H1 (cell line): ENCODE results near the gene MAP7. TPM values are rescaled to one million over a fixed set of nuclear protein-coding genes. Genes with fewer than 3 reads are reported as not detected.

Source experiments
- CTCF ChIA-PET: fragments of 300-600 bp; sonication (Branson Sonifier 250); formaldehyde crosslinking; loops from one replicate; lab custom pipeline; 2021; ENCODE audit not compliant: partially characterized antibody; lab: Charles Lee
- POLR2A ChIA-PET: fragments of 300-600 bp; sonication (Branson Sonifier 250); formaldehyde crosslinking; loops from one replicate; lab custom pipeline; 2021; ENCODE audit warnings: inconsistent platforms; ENCODE audit not compliant: partially characterized antibody; lab: Charles Lee
- DNase-seq, 2 experiments: peaks; one replicate each; pipeline versions ENCODE4 v3.0.0 to v3.0.0-alpha.2; 2010 to 2022; ENCODE audit warnings: low spot score in 2 of 2, low read depth in 1 of 2, mixed read lengths in 1 of 2
- FAIRE-seq: peaks from 2 replicates; lab custom pipeline; 2011; peaks lifted over from hg19 to GRCh38; lab: Jason Lieb, UNC
- H2AFZ ChIP-seq: 2 replicates; pipeline ENCODE4 v1.8.1; 2012; ENCODE audit warnings: low read length, inconsistent platforms
- H2AK5ac ChIP-seq: 2 replicates; pipeline ENCODE4 v1.6.1; 2013; ENCODE audit warnings: low read depth, low read length
- H2BK120ac ChIP-seq: replicated peaks from 2 replicates; pipeline ENCODE3; 2013; ENCODE audit warnings: low read depth, low read length, inconsistent platforms
- H2BK12ac ChIP-seq: 2 replicates; pipeline ENCODE4 v1.6.1; 2013; ENCODE audit warnings: low read depth, low read length
- H2BK15ac ChIP-seq: 2 replicates; pipeline ENCODE4 v1.6.1; 2013; ENCODE audit warnings: low read length
- H2BK20ac ChIP-seq: 2 replicates; pipeline ENCODE4 v1.6.1; 2013; ENCODE audit warnings: low read length
- H2BK5ac ChIP-seq: 2 replicates; pipeline ENCODE4 v1.6.1; 2013; ENCODE audit warnings: low read depth, low read length
- H3K14ac ChIP-seq: 2 replicates; pipeline ENCODE4 v1.6.1; 2013; ENCODE audit warnings: inconsistent platforms; ENCODE audit not compliant: insufficient read length
- H3K18ac ChIP-seq: 2 replicates; pipeline ENCODE4 v1.6.1; 2013; ENCODE audit warnings: low read length; ENCODE audit errors: extremely low read depth
- H3K23ac ChIP-seq: 2 replicates; pipeline ENCODE4 v1.6.1; 2013; ENCODE audit warnings: inconsistent platforms; ENCODE audit not compliant: insufficient read length
- H3K23me2 ChIP-seq: 2 replicates; pipeline ENCODE4 v1.6.1; 2013; ENCODE audit warnings: low read depth, low read length
- H3K27ac ChIP-seq: 2 replicates; pipeline ENCODE4 v1.6.1; 2011; ENCODE audit warnings: low read depth, low read length, inconsistent platforms
- H3K27me3 ChIP-seq, 4 experiments: replicated peaks in 1 of 4; 1 replicate in 1 of 4; 2 replicates in 3 of 4; pipeline versions ENCODE4 v1.6.1 to v1.8.1; 2011 to 2013; ENCODE audit warnings: low read length in 3 of 4, mild to moderate bottlenecking in 3 of 4, inconsistent platforms in 2 of 4, mixed read lengths in 2 of 4, moderate library complexity in 1 of 4; ENCODE audit not compliant: control insufficient read depth in 3 of 4, insufficient read depth in 3 of 4; ENCODE audit errors: extremely low read depth in 1 of 4
- H3K36me3 ChIP-seq, 4 experiments: 2 replicates each; pipeline versions ENCODE4 v1.6.1 to v1.8.1; 2011 to 2013; ENCODE audit warnings: mild to moderate bottlenecking in 4 of 4, low read length in 3 of 4, moderate library complexity in 2 of 4, control low read depth in 1 of 4, inconsistent platforms in 1 of 4; ENCODE audit not compliant: insufficient read depth in 4 of 4, control insufficient read depth in 2 of 4
- H3K4ac ChIP-seq: replicated peaks from 2 replicates; pipeline ENCODE3; 2013; ENCODE audit warnings: low read length, low read depth, mixed read lengths, inconsistent platforms; ENCODE audit not compliant: insufficient read length
- H3K4me1 ChIP-seq, 4 experiments: replicated peaks in 1 of 4; 1 replicate in 1 of 4; 2 replicates in 3 of 4; pipeline versions ENCODE4 v1.6.1 to v1.8.1; 2011 to 2013; ENCODE audit warnings: low read length in 3 of 4, inconsistent platforms in 2 of 4, mixed read lengths in 1 of 4; ENCODE audit not compliant: insufficient read depth in 4 of 4, control insufficient read depth in 3 of 4
- H3K4me2 ChIP-seq, 2 experiments: 2 replicates each; pipeline versions ENCODE4 v1.6.1 to v1.8.1; 2011 to 2013; ENCODE audit warnings: low read depth in 2 of 2, low read length in 2 of 2, control low read depth in 1 of 2, inconsistent platforms in 1 of 2, mild to moderate bottlenecking in 1 of 2; ENCODE audit not compliant: insufficient read depth in 1 of 2
- H3K4me3 ChIP-seq, 4 experiments: fragments of 200-600, 300-600 bp in 1 of 4; sonication (generic), shearing (Covaris generic), sonication (Bioruptor Twin) in 1 of 4; 2 replicates each; pipeline versions ENCODE4 v1.5.1 to v1.8.1; 2011 to 2016; ENCODE audit warnings: low read length in 4 of 4, low read depth in 3 of 4, control low read depth in 2 of 4, inconsistent platforms in 2 of 4, mild to moderate bottlenecking in 2 of 4, mixed read lengths in 1 of 4, moderate library complexity in 1 of 4; ENCODE audit not compliant: insufficient read depth in 2 of 4; ENCODE audit errors: extremely low read depth in 1 of 4
- H3K56ac ChIP-seq: replicated peaks from 2 replicates; pipeline ENCODE3; 2013; ENCODE audit warnings: low read depth, mild to moderate bottlenecking, mixed read lengths, low read length, inconsistent platforms; ENCODE audit not compliant: insufficient read length
- H3K79me1 ChIP-seq: 2 replicates; pipeline ENCODE4 v1.6.1; 2013; ENCODE audit warnings: low read depth, low read length, control low read depth
- H3K79me2 ChIP-seq, 2 experiments: 2 replicates each; pipeline versions ENCODE4 v1.6.1 to v1.8.1; 2012 to 2013; ENCODE audit warnings: low read length in 2 of 2, mild to moderate bottlenecking in 2 of 2, inconsistent platforms in 1 of 2; ENCODE audit not compliant: insufficient read depth in 2 of 2, control insufficient read depth in 1 of 2
- H3K9ac ChIP-seq, 4 experiments: replicated peaks in 1 of 4; 1 replicate in 1 of 4; 2 replicates in 3 of 4; pipeline versions ENCODE4 v1.6.1 to v1.8.1; 2011 to 2013; ENCODE audit warnings: low read depth in 3 of 4, low read length in 3 of 4, control low read depth in 2 of 4, mild to moderate bottlenecking in 2 of 4, moderate library complexity in 2 of 4, inconsistent platforms in 1 of 4; ENCODE audit errors: extremely low read depth in 1 of 4
- H3K9me3 ChIP-seq, 2 experiments: 2 replicates each; pipeline versions ENCODE4 v1.6.1 to v1.8.1; 2012 to 2013; ENCODE audit warnings: mild to moderate bottlenecking in 2 of 2, moderate library complexity in 2 of 2, control low read depth in 1 of 2, inconsistent platforms in 1 of 2, low read depth in 1 of 2, low read length in 1 of 2, mixed read lengths in 1 of 2; ENCODE audit not compliant: insufficient read depth in 2 of 2
- H4K20me1 ChIP-seq, 2 experiments: replicated peaks in 1 of 2; 2 replicates each; pipeline versions ENCODE3 to v1.8.1; 2011 to 2013; ENCODE audit warnings: inconsistent platforms in 2 of 2, low read length in 2 of 2, mild to moderate bottlenecking in 1 of 2; ENCODE audit not compliant: insufficient read depth in 2 of 2, control insufficient read depth in 1 of 2
- H4K5ac ChIP-seq: 2 replicates; pipeline ENCODE4 v1.6.1; 2013; ENCODE audit warnings: low read length, low read depth, mixed read lengths, inconsistent platforms; ENCODE audit not compliant: insufficient read length
- H4K8ac ChIP-seq: 2 replicates; pipeline ENCODE4 v1.8.0; 2013; ENCODE audit warnings: mild to moderate bottlenecking, moderate library complexity, low read length, inconsistent platforms; ENCODE audit not compliant: insufficient read depth; ENCODE audit errors: extremely low read depth
- H4K91ac ChIP-seq: replicated peaks from 2 replicates; pipeline ENCODE3; 2013; ENCODE audit warnings: low read length, mixed read lengths, inconsistent platforms; ENCODE audit not compliant: insufficient read length
- RBBP5 ChIP-seq: IDR thresholded peaks from 2 replicates; pipeline ENCODE4 v1.7.1; 2012; ENCODE audit warnings: low read depth, mild to moderate bottlenecking, inconsistent platforms, low read length, moderate library complexity, borderline replicate concordance
- whole genome bisulfite sequencing, 2 experiments: shearing (Covaris generic) in 1 of 2; methylation state at CpG; one replicate each; pipeline versions ENCODE4 v1.1.6 to v1.1.7; 2013 to 2015; ENCODE audit warnings: low lambda C conversion rate in 2 of 2, mixed read lengths in 2 of 2, inconsistent platforms in 1 of 2, low coverage in 1 of 2, missing lambda C conversion rate in 1 of 2; ENCODE audit not compliant: insufficient replicate concordance in 2 of 2, insufficient coverage in 1 of 2, insufficient read length in 1 of 2; ENCODE audit errors: extremely low coverage in 1 of 2, missing lambda C conversion rate in 1 of 2; 5-methylcytosine and 5-hydroxymethylcytosine counted together
- polyA plus RNA-seq, 7 experiments: library from polyadenylated mRNA; depleted of rRNA in 3 of 7; stranded (reverse) in 5 of 7; unstranded in 2 of 7; fragments of >200 nt in 5 of 7; fragments of 200-250 nt in 2 of 7; gene quantifications; 1 replicate in 5 of 7; 2 replicates in 1 of 7; 4 replicates in 1 of 7; pipeline versions ENCODE4 v1.2.1 to v1.2.3, GENCODE V29; 2011 to 2013; ENCODE audit warnings: missing spikeins in 2 of 7, mixed read lengths in 2 of 7
- total RNA-seq: library from RNA; stranded (reverse); fragmentation: NEBNext Ultra II Directional; extraction: Animal tissue kit (Norgen Biotek cat#: 25700); gene quantifications from 2 replicates; pipeline ENCODE4 v1.2.1, GENCODE V29; 2021
- TF ChIP-seq, protein P1 (sequence below): IDR thresholded peaks from 2 replicates; pipeline ENCODE4 v1.6.1; 2012; ENCODE audit warnings: inconsistent platforms

The MAP7 gene
- total and polyA plus RNA-seq, 2 of the 8 experiments (the other 6 are each of a cell fraction or from before 2014, with no cell fraction given), result 13.5 to 66.9 TPM

DNA sequence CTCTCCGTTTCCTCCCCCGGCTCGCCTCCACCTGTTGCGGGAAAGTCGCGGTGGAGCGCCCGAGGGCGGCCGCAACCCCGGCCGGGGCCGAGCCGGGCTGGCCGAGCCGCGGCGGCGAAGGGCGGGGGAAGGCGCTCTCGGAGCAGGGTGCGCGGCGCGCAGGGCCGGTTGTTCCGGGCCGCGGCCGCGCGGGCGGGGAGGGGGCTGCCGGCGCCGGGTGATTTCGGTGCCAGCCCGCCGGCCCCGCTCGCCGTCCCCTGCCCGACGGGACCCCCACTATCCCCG is 235 bp downstream of the MAP7 start:
- peak; percentile 94; the same call in 1 of the 2 replicates for TF ChIP-seq RBBP5
- TF ChIP-seq, protein P1, sequence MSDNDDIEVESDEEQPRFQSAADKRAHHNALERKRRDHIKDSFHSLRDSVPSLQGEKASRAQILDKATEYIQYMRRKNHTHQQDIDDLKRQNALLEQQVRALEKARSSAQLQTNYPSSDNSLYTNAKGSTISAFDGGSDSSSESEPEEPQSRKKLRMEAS, result no peak
- TF ChIP-seq, all 59 proteins: peak for 1
- Histone ChIP-seq H3K4ac (no peak overlapping the region), H2BK120ac (no peak overlapping the region), H2BK20ac (no peak overlapping the region), H4K8ac (peak overlapping the region; percentile 69; the same call in 1 of the 2 replicates), H2BK5ac (no peak overlapping the region; the same call in 1 of the 2 replicates), H2BK12ac (no peak overlapping the region), H3K27ac (peak overlapping the region; percentile 68; the same call in 1 of the 2 replicates), H3K4me1 (peaks cover 0 to 13% (median 2%) of the 10 kb centered on the region in 4 experiments; a peak in 5 of 7 replicates), H4K5ac (no peak overlapping the region), H2AK5ac (no peak overlapping the region), H3K36me3 (no peaks in the 10 kb centered on the region), H3K9ac (peak overlapping the region; percentile 66 to 87 (median 72); a peak in 6 of 7 replicates), H3K4me2 (peak overlapping the region in 1 of 2 experiments; percentile 88; a peak in 3 of 4 replicates), H3K79me1 (no peaks in the 10 kb centered on the region), H3K23ac (no peak overlapping the region), H4K91ac (no peak overlapping the region), H3K4me3 (peak overlapping the region; percentile 68 to 99 (median 83)), H4K20me1 (peaks cover 0 to 1% of the 10 kb centered on the region in 2 experiments), H2AFZ (no peak overlapping the region), H3K14ac (no peak overlapping the region), H3K9me3 (no peaks in the 10 kb centered on the region), H3K79me2 (peaks cover 4 to 45% of the 10 kb centered on the region in 2 experiments; a peak in 3 of 4 replicates), H2BK15ac (no peak overlapping the region), H3K56ac (peak overlapping the region; percentile 33), H3K27me3 (peaks cover 0 to 14% (median 7%) of the 10 kb centered on the region in 4 experiments; a peak in 5 of 7 replicates), H3K18ac (no peak overlapping the region), H3K23me2 (peaks cover 13% of the 10 kb centered on the region)
- CTCF ChIA-PET, result interaction anchor here (0.7 to 2.9 kb wide), 19 partner anchors 10 to 298 kb away, joined by 3 to 22 read pairs (median 4); partner anchors contain the start of gene BCLAF1
- FAIRE-seq (no peak), DNase-seq (no peak)
- POLR2A ChIA-PET, result interaction anchor here (0.7 to 2.8 kb wide), 8 partner anchors 49 to 407 kb away, joined by 3 to 21 read pairs (median 3); partner anchors contain the start of genes BCLAF1 and MTFR2
- WGBS, 2 experiments, result 0% methylated on average over 14 of the region's 46 CpGs; no CpG with 5 or more reads in 1 of the 2 experiments
